ENCODE data around the gene MEI4.

Gene MEI4

DNA sequence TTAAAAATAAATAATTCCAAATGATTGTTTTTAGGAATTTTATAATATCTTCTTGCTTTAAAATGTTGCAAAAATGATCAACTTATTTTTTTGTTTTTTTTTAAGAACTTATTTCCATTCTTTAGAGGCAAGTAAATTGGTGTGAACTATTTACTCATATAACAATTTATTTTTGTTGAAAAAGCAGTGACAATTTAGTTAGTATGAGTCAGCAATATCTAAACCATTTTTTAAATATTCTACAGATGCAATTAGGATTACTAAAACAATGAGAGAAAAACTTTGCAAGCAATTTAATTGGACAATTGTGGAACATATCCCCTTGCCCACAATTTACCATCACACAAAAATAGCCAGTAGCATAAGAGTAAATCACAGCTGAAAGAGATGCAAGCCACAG is 319.5 kb downstream of the MEI4 start:
- TF ChIP-seq, protein P1, sequence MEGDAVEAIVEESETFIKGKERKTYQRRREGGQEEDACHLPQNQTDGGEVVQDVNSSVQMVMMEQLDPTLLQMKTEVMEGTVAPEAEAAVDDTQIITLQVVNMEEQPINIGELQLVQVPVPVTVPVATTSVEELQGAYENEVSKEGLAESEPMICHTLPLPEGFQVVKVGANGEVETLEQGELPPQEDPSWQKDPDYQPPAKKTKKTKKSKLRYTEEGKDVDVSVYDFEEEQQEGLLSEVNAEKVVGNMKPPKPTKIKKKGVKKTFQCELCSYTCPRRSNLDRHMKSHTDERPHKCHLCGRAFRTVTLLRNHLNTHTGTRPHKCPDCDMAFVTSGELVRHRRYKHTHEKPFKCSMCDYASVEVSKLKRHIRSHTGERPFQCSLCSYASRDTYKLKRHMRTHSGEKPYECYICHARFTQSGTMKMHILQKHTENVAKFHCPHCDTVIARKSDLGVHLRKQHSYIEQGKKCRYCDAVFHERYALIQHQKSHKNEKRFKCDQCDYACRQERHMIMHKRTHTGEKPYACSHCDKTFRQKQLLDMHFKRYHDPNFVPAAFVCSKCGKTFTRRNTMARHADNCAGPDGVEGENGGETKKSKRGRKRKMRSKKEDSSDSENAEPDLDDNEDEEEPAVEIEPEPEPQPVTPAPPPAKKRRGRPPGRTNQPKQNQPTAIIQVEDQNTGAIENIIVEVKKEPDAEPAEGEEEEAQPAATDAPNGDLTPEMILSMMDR (conservative IDR thresholded peaks at IDR 0.05): no peak
- no peak for TF ChIP-seq ZFX (IDR thresholded peaks at IDR 0.05)
- H3K27ac ChIP-seq: no peak overlapping the region

Data from C4-2B (cell line).